WTC11 (cell line): ENCODE results near the gene PRKCB. TPM values are rescaled to one million over a fixed set of nuclear protein-coding genes. Genes with fewer than 3 reads are reported as not detected.

Source experiments
- ATAC-seq: fragments of 200-7000 bp; cut with Tn5 transposase; 2 replicates; pipeline ENCODE4 v1.10.0; 2021; ENCODE audit warnings: mild to moderate bottlenecking, moderate library complexity
- CTCF ChIA-PET: fragments of 300-600 bp; sonication (Branson Sonifier 250); formaldehyde crosslinking; loops from one replicate; lab custom pipeline; 2021; ENCODE audit warnings: antibody characterized with exemption; lab: Charles Lee
- POLR2A ChIA-PET: fragments of 350-600 bp; sonication (Branson Sonifier 250); formaldehyde crosslinking; loops from one replicate; lab custom pipeline; 2021; ENCODE audit warnings: antibody characterized with exemption; lab: Charles Lee
- DNase-seq: peaks from one replicate; pipeline ENCODE4 v3.0.0; 2021; ENCODE audit warnings: low spot score
- H3K27ac Mint-ChIP-seq: 2 replicates; pipeline ENCODE4 v1.8.0; 2021; ENCODE audit warnings: mixed read lengths
- H3K27me3 Mint-ChIP-seq: 2 replicates; pipeline ENCODE4 v1.8.0; 2021; ENCODE audit warnings: low read depth, mild to moderate bottlenecking, moderate library complexity, mixed read lengths
- H3K36me3 Mint-ChIP-seq: 2 replicates; pipeline ENCODE4 v1.8.0; 2021; ENCODE audit warnings: mixed read lengths
- H3K4me1 Mint-ChIP-seq: 2 replicates; pipeline ENCODE4 v1.8.0; 2022; ENCODE audit warnings: mixed read lengths
- H3K4me3 Mint-ChIP-seq: 2 replicates; pipeline ENCODE4 v1.8.0; 2021; ENCODE audit warnings: mild to moderate bottlenecking, moderate library complexity, mixed read lengths
- H3K9me3 Mint-ChIP-seq: 2 replicates; pipeline ENCODE4 v1.8.0; 2021; ENCODE audit warnings: mixed read lengths
- CREM ChIP-seq: sonication (generic); formaldehyde crosslinking; IDR thresholded peaks from 2 replicates; pipeline ENCODE4 v1.8.1; 2022; ENCODE audit warnings: mild to moderate bottlenecking, missing genetic modification reagents, moderate library complexity
- ELF4 ChIP-seq: sonication (generic); formaldehyde crosslinking; IDR thresholded peaks from 2 replicates; pipeline ENCODE4 v1.8.1; 2022; ENCODE audit warnings: low read depth, mild to moderate bottlenecking, moderate library complexity, missing genetic modification reagents
- ESRRA ChIP-seq: sonication (generic); formaldehyde crosslinking; IDR thresholded peaks from 2 replicates; pipeline ENCODE4 v1.8.1; 2022; ENCODE audit warnings: mild to moderate bottlenecking, missing genetic modification reagents, borderline replicate concordance
- FOXJ3 ChIP-seq: sonication (generic); formaldehyde crosslinking; IDR thresholded peaks from 2 replicates; pipeline ENCODE4 v1.9.0; 2021; ENCODE audit warnings: missing genetic modification reagents, mild to moderate bottlenecking, borderline replicate concordance
- FOXP1 ChIP-seq: sonication (generic); formaldehyde crosslinking; IDR thresholded peaks from 2 replicates; pipeline ENCODE4 v1.8.0; 2022; ENCODE audit warnings: missing genetic modification reagents, mild to moderate bottlenecking, moderate library complexity, borderline replicate concordance
- IRF2 ChIP-seq: sonication (generic); formaldehyde crosslinking; IDR thresholded peaks from 2 replicates; pipeline ENCODE4 v1.8.0; 2022; ENCODE audit warnings: low read depth, missing genetic modification reagents, borderline replicate concordance
- JUN ChIP-seq: sonication (generic); formaldehyde crosslinking; IDR thresholded peaks from 2 replicates; pipeline ENCODE4 v1.8.0; 2023; ENCODE audit warnings: mild to moderate bottlenecking, missing genetic modification reagents
- MYBL2 ChIP-seq: sonication (generic); formaldehyde crosslinking; IDR thresholded peaks from 2 replicates; pipeline ENCODE4 v1.8.1; 2023; ENCODE audit warnings: mild to moderate bottlenecking, moderate library complexity, missing genetic modification reagents
- NFE2L1 ChIP-seq: sonication (generic); formaldehyde crosslinking; IDR thresholded peaks from 2 replicates; pipeline ENCODE4 v1.8.1; 2023; ENCODE audit warnings: missing genetic modification reagents
- NR3C1 ChIP-seq: sonication (generic); formaldehyde crosslinking; conservative IDR thresholded peaks from 2 replicates; pipeline ENCODE4 v1.8.1; 2023; ENCODE audit warnings: low read depth, mild to moderate bottlenecking, missing genetic modification reagents
- PRRX2 ChIP-seq: fragments of 250-450 bp; sonication (Bioruptor Pico); IDR thresholded peaks from 2 replicates; pipeline ENCODE4 v1.8.0; 2021; ENCODE audit warnings: mild to moderate bottlenecking
- SMAD3 ChIP-seq: sonication (generic); formaldehyde crosslinking; IDR thresholded peaks from 2 replicates; pipeline ENCODE4 v1.8.0; 2022; ENCODE audit warnings: missing genetic modification reagents, mild to moderate bottlenecking, borderline replicate concordance
- TEAD1 ChIP-seq: sonication (generic); formaldehyde crosslinking; IDR thresholded peaks from 2 replicates; pipeline ENCODE4 v1.8.0; 2022; ENCODE audit warnings: mild to moderate bottlenecking, missing genetic modification reagents
- TEAD4 ChIP-seq: sonication (generic); formaldehyde crosslinking; IDR thresholded peaks from 2 replicates; pipeline ENCODE4 v1.8.0; 2022; ENCODE audit warnings: mild to moderate bottlenecking, missing genetic modification reagents
- ZNF416 ChIP-seq: fragments of 250-450 bp; sonication (Bioruptor Pico); IDR thresholded peaks from 2 replicates; pipeline ENCODE4 v1.9.0; 2021; ENCODE audit warnings: mild to moderate bottlenecking, inconsistent platforms
- total RNA-seq: library from RNA; stranded (reverse); gene quantifications from 3 replicates; pipeline ENCODE4 v1.2.3, GENCODE V29; 2021
- TF ChIP-seq, protein P1 (sequence below): fragments of 250-450 bp; sonication (Bioruptor Pico); IDR thresholded peaks from 2 replicates; pipeline ENCODE4 v1.9.0; 2021; ENCODE audit warnings: mild to moderate bottlenecking
- TF ChIP-seq, protein P2 (sequence below): sonication (generic); formaldehyde crosslinking; IDR thresholded peaks from 2 replicates; pipeline ENCODE4 v1.8.1; 2023; ENCODE audit warnings: mild to moderate bottlenecking, missing genetic modification reagents, moderate library complexity
- TF ChIP-seq, protein P3 (sequence below): fragments of 200-600 bp; IDR thresholded peaks from 2 replicates; pipeline ENCODE4 v1.8.0; 2022; ENCODE audit warnings: antibody characterized with exemption
- TF ChIP-seq, protein P4 (sequence below): sonication (generic); formaldehyde crosslinking; IDR thresholded peaks from 2 replicates; pipeline ENCODE4 v1.8.0; 2022; ENCODE audit warnings: mild to moderate bottlenecking, missing genetic modification reagents
- TF ChIP-seq, protein P5 (sequence below): sonication (generic); formaldehyde crosslinking; IDR thresholded peaks from 2 replicates; pipeline ENCODE4 v1.8.1; 2023; ENCODE audit warnings: mild to moderate bottlenecking, missing genetic modification reagents, moderate library complexity
- TF ChIP-seq, protein P6 (sequence below): fragments of 250-450 bp; sonication (Bioruptor Pico); IDR thresholded peaks from 2 replicates; pipeline ENCODE4 v2.1.2; 2022; ENCODE audit warnings: mild to moderate bottlenecking, moderate library complexity

The PRKCB gene
- total RNA-seq, 1 experiment from 2014 or later: 6.9 TPM

DNA sequence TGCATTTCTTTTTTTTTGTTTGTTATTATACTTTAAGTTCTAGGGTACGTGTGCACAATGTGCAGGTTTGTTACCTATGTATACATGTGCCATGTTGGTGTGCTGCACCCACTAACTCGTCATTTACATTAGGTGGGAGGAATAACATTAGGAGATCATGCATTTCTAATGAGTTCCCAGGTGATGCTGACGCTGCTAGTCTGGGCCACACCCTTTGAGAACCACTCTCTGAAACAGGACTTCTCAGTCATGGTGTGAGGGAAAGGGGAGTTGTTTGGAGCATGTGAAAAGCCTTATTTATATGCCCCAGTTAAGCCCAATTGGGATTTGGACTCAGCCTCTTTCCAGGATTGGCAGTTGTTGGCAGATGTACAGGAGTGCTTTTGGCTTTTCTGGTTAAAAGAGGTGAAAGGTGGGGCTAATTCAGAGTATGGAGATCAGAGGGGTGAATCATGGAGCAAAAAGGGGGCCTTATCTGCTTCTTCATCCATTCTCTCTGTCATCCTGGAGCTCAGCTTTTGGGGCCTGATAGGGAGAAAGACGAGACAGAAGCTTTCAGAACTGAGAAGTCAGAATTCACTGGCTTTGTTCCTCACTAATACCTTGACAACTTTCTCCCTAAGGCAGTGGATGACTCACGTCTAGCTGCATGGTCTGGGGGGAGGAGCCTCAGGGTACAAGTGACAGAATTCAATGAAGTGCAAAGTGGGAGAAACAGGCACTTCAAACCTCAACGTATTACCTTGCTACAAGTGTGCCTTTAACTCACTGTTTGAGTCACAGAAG, 240.3 kb downstream of the PRKCB start:
- peak; percentile 74 for ATAC-seq
- Mint-ChIP-seq H3K27ac (peak overlapping the region; percentile 66; the same call in 1 of the 2 replicates), H3K4me3 (no peak overlapping the region), H3K36me3 (no peaks in the 10 kb centered on the region), H3K9me3 (no peaks in the 10 kb centered on the region), H3K4me1 (peaks cover 20% of the 10 kb centered on the region), H3K27me3 (peaks cover 3% of the 10 kb centered on the region; the same call in 1 of the 2 replicates)
- ChIA-PET POLR2A (no interaction called here), CTCF (interaction anchor here (0.6 to 1.0 kb wide), 3 partner anchors 31 to 177 kb away, joined by 3 read pairs; no protein-coding TSS in a partner anchor)
- TF ChIP-seq, protein P1, sequence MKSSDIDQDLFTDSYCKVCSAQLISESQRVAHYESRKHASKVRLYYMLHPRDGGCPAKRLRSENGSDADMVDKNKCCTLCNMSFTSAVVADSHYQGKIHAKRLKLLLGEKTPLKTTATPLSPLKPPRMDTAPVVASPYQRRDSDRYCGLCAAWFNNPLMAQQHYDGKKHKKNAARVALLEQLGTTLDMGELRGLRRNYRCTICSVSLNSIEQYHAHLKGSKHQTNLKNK: no peak
- no peak for TF ChIP-seq ESRRA (CRISPR knock-in tag)
- TF ChIP-seq, protein P2, sequence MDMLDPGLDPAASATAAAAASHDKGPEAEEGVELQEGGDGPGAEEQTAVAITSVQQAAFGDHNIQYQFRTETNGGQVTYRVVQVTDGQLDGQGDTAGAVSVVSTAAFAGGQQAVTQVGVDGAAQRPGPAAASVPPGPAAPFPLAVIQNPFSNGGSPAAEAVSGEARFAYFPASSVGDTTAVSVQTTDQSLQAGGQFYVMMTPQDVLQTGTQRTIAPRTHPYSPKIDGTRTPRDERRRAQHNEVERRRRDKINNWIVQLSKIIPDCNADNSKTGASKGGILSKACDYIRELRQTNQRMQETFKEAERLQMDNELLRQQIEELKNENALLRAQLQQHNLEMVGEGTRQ (CRISPR knock-in tag): no peak
- DNase-seq: no peak

DNA sequence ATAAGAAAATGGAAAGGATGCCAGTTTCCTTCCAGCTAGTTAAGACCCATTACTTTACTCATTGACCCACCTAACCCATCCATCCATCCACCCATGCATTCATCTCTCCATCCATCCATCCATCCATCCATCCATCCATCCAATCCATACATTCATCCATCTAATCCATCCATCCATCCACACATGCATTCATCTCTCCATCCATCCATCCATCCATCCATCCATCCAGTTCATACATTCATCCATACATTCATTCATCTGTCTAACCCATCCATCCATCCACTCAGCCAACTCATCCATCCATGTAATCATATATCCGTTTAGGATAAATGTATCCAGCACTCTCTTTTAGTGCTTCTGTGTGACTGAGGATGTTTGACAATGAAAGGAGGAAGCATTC, 241.5 kb downstream of the PRKCB start:
- ATAC-seq (no peak), DNase-seq (no peak)
- Mint-ChIP-seq H3K27me3 (0 out of 2 replicates have a peak, but pooled peaks cover 3% of the 10 kb centered on the region), H3K36me3 (no peaks in the 10 kb centered on the region), H3K27ac (no peak overlapping the region), H3K4me3 (no peak overlapping the region), H3K4me1 (peaks cover 19% of the 10 kb centered on the region), H3K9me3 (no peaks in the 10 kb centered on the region)
- TF ChIP-seq FOXJ3 (CRISPR knock-in tag) (no peak), TEAD1 (CRISPR knock-in tag) (no peak), PRRX2 (CRISPR knock-in tag) (no peak), SMAD3 (CRISPR knock-in tag) (no peak), ELF4 (CRISPR knock-in tag) (no peak), NR3C1 (CRISPR knock-in tag) (no peak), FOXP1 (no peak), TEAD4 (CRISPR knock-in tag) (no peak), NFE2L1 (CRISPR knock-in tag) (no peak), JUN (CRISPR knock-in tag) (no peak), IRF2 (CRISPR knock-in tag) (no peak), ZNF416 (CRISPR knock-in tag) (no peak), MYBL2 (CRISPR knock-in tag) (no peak), CREM (CRISPR knock-in tag) (no peak)
- TF ChIP-seq, protein P3, sequence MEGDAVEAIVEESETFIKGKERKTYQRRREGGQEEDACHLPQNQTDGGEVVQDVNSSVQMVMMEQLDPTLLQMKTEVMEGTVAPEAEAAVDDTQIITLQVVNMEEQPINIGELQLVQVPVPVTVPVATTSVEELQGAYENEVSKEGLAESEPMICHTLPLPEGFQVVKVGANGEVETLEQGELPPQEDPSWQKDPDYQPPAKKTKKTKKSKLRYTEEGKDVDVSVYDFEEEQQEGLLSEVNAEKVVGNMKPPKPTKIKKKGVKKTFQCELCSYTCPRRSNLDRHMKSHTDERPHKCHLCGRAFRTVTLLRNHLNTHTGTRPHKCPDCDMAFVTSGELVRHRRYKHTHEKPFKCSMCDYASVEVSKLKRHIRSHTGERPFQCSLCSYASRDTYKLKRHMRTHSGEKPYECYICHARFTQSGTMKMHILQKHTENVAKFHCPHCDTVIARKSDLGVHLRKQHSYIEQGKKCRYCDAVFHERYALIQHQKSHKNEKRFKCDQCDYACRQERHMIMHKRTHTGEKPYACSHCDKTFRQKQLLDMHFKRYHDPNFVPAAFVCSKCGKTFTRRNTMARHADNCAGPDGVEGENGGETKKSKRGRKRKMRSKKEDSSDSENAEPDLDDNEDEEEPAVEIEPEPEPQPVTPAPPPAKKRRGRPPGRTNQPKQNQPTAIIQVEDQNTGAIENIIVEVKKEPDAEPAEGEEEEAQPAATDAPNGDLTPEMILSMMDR: no peak
- TF ChIP-seq, protein P4, sequence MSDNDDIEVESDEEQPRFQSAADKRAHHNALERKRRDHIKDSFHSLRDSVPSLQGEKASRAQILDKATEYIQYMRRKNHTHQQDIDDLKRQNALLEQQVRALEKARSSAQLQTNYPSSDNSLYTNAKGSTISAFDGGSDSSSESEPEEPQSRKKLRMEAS (CRISPR knock-in tag): no peak
- TF ChIP-seq, protein P5, sequence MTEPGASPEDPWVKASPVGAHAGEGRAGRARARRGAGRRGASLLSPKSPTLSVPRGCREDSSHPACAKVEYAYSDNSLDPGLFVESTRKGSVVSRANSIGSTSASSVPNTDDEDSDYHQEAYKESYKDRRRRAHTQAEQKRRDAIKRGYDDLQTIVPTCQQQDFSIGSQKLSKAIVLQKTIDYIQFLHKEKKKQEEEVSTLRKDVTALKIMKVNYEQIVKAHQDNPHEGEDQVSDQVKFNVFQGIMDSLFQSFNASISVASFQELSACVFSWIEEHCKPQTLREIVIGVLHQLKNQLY: no peak
- TF ChIP-seq, protein P6, sequence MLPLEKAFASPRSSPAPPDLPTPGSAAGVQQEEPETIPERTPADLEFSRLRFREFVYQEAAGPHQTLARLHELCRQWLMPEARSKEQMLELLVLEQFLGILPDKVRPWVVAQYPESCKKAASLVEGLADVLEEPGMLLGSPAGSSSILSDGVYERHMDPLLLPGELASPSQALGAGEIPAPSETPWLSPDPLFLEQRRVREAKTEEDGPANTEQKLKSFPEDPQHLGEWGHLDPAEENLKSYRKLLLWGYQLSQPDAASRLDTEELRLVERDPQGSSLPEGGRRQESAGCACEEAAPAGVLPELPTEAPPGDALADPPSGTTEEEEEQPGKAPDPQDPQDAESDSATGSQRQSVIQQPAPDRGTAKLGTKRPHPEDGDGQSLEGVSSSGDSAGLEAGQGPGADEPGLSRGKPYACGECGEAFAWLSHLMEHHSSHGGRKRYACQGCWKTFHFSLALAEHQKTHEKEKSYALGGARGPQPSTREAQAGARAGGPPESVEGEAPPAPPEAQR (CRISPR knock-in tag): no peak
- CTCF ChIA-PET: interaction anchor here (0.5 to 1.2 kb wide), 3 partner anchors 128 to 176 kb away, joined by 3 to 4 read pairs (median 3); no protein-coding TSS in a partner anchor
- POLR2A ChIA-PET: no interaction called here
